ENCODE results near the gene CYBA.

Gene CYBA

GRCh38 chr16:88624481-88624880 lies 26.4 kb downstream of the CYBA start:
- TF ChIP-seq SPI1 (IDR thresholded peaks at IDR 0.05; ENCODE audit: borderline replicate concordance, low read depth) (no peak), CTCF (IDR thresholded peaks at IDR 0.05; ENCODE audit: insufficient read depth, low read length) (no peak), GABPA (IDR thresholded peaks at IDR 0.05; ENCODE audit: low read depth) (no peak), POLR2AphosphoS5 (IDR thresholded peaks at IDR 0.05; ENCODE audit: low read depth) (no peak), REST (IDR thresholded peaks at IDR 0.05; ENCODE audit: insufficient replicate concordance, low read depth) (no peak)
- H3K27ac ChIP-seq (replicated peaks), result no peak overlapping the region

DNA sequence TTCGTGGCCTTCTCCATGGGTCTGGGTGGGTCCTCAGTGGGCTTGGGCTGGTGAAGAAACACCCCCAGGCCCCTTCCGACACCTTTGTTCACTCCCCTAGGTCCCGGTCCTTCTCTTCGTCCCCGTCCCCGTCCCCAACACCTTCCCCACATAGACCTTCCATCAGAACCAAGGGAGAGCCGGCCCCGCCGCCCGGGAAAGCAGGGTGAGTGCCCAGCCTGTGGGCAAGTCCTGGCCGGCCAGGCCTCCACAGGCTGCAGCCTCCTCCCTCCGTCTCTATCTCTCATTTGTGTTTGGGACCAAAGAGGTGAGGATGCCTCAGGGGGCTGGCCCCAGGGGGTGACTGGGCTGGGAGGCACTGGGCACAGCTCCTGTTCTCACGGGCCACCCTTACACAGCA lies 27.0 kb downstream of the CYBA start:
- DNase-seq (ENCODE audit: low read depth in 1 of 2, low spot score in 1 of 2), result no peak
- H3K27me3 ChIP-seq (ENCODE audit: insufficient read depth, poor library complexity, severe bottlenecking), result no peaks in the 10 kb centered on the region
- TF ChIP-seq POLR2AphosphoS5 (IDR thresholded peaks at IDR 0.05; ENCODE audit: low read depth), result no peak
- TF ChIP-seq CTCF (IDR thresholded peaks at IDR 0.05; ENCODE audit: insufficient read depth, low read length), result no peak
- no peak for TF ChIP-seq GABPA (IDR thresholded peaks at IDR 0.05; ENCODE audit: low read depth)
- no peak for TF ChIP-seq REST (IDR thresholded peaks at IDR 0.05; ENCODE audit: insufficient replicate concordance, low read depth)
- no peak for TF ChIP-seq SPI1 (IDR thresholded peaks at IDR 0.05; ENCODE audit: borderline replicate concordance, low read depth)
- H3K4me3 ChIP-seq (replicated peaks; ENCODE audit: insufficient read depth, low read length), result no peak overlapping the region
- H3K27ac ChIP-seq (replicated peaks), result no peak overlapping the region

More at GRCh38 chr16:88624481-88624880, 26.4 kb downstream of the CYBA start:
- DNase-seq (ENCODE audit: low read depth in 1 of 2, low spot score in 1 of 2), result no peak
- Histone ChIP-seq H3K4me3 (replicated peaks; ENCODE audit: insufficient read depth, low read length) (no peak overlapping the region), H3K27me3 (ENCODE audit: insufficient read depth, poor library complexity, severe bottlenecking) (no peaks in the 10 kb centered on the region)

GRCh38 chr16:88622866-88623265 lies 28.0 kb downstream of the CYBA start:
- H3K4me3 ChIP-seq (replicated peaks; ENCODE audit: insufficient read depth, low read length), result no peak overlapping the region
- no peaks in the 10 kb centered on the region for H3K27me3 ChIP-seq (ENCODE audit: insufficient read depth, poor library complexity, severe bottlenecking)
- TF ChIP-seq GABPA (IDR thresholded peaks at IDR 0.05; ENCODE audit: low read depth) (no peak), SPI1 (IDR thresholded peaks at IDR 0.05; ENCODE audit: borderline replicate concordance, low read depth) (no peak), CTCF (IDR thresholded peaks at IDR 0.05; ENCODE audit: insufficient read depth, low read length) (no peak), REST (IDR thresholded peaks at IDR 0.05; ENCODE audit: insufficient replicate concordance, low read depth) (no peak), POLR2AphosphoS5 (IDR thresholded peaks at IDR 0.05; ENCODE audit: low read depth) (no peak)
- no peak overlapping the region for H3K27ac ChIP-seq (replicated peaks)
- no peak for DNase-seq (ENCODE audit: low read depth in 1 of 2, low spot score in 1 of 2)

Data from HL-60 (cell line).